Activated CD4-positive, alpha-beta T cell treated with anti-CD3 and anti-CD28 coated beads, Interleukin-2, Interleukin-4, amounts not matched to agents 100 ng/mL and 50 ng/mL, durations not matched to agents 16 hours and 8 hours (primary cell): ENCODE measurements around the gene REPS1.
"Not testable (repeated sequence)": the region's sequence is repeated elsewhere in the genome, so short reads cannot be mapped to it uniquely, and the experiment has no call there.

ENCODE experiments used
- DNase-seq: peaks from one replicate; pipeline ENCODE4 v3.0.0-alpha.2; 2020; ENCODE audit warnings: low spot score

The REPS1 gene

DNA sequence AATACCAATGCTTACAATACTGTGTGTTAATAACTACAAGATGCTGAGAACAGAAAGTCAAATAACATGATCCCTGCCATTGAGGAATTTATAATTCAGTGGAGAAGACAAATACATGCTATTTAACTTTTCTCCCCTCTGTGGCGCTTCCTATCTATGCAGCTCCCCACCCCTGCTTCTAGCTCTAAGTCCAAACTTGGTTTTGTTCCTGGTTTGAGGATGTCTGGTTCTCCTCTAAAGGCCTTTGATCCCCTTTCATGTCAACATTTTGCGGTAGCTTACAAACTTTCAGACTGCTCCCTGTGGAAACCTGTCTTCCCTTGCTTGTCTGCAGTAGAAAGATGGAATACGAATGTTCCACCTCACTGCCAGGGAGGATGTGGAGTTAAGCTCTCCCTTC is 18.4 kb upstream of the REPS1 start:
- no peak for DNase-seq

DNA sequence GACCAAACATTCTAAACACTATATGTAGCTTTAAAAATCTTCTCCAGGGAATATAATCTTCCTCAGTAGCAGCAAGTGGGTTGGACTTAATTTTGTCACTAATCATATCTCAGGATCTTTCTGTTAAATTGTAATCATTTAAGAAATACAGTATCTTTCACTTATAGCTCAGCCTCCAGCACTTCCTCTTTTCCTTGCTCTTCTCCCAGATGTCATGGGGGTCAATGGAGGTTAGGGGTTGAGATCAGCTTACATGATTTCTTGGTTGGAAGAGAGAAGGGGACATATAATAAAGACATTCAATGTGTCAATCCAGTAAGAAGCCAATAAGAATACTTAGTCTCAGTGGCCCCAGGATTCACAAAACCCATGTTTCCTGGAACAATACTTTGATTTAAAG is 15.7 kb upstream of the REPS1 start:
- no peak for DNase-seq

DNA sequence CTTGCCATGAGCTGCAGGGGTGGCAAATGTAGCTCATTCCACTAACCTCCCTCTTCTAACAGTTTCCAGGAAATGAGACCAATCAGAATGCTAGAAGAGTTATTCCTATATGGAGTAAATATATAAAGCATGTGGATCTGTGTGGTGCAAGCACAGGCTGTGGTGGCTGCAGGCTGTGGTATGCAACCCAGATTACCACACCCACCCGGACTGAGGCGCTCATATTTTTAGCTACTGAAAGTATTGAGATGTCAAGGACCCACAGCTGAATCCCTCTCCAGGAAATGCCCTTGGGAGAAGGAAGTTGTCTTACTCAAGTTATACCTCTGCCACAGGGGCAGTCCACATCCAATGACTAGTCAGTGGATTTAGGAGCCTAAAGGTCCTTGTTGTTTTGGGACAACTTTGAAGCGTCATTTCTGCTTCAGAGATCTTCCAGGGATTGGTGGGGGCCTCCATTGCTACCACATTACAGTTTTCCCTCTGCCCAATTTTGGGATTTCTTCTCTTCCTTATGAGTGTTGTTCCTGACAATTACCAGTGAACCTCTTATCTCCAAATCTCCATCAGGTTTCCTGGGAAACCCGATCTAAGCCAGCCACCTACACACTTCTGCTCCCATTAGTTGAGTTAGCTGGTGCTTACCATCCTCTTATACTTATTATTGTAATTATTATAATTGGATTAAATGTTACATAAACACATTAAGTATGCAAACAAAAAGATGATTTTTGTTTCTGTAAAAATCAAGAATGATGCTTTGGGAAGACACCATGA is 12.1 kb upstream of the REPS1 start:
- no peak for DNase-seq

DNA sequence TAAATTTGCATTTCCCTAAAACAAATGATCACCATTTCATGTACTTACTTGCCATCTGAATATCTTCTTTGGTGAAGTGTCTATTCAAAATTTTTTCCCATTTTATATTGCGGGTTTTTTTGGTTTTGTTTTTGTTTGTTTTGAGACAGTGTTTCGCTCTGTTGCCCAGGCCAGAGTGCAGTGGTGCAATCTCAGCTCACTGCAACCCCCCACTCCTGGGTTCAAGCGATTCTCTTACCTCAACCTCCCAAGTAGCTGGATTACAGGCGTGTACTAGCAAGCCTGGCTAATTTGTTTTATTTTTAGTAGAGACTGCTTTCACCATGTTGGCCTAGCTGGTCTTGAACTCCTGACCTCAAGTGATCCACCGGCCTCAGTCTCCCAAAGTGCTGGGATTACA is 9.1 kb upstream of the REPS1 start:
- no peak for DNase-seq

DNA sequence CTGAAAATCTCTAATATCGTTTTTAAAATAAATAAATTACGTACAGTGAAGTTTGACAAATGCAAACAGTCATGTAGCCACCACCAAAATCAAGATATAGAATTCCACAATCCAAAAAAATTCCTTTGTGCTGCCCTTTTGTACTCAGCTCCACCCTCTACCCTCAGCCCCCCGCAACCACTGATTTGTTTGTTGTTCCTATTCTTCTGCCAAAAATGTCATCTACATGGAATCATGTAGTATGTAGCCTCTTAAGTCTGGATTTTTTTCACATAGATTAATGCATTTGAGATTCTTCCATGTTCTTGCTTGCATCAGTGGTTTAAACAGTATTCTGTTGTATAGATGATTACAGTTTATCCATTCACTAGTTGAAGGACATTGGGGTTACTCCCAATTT is 8.5 kb upstream of the REPS1 start:
- no peak for DNase-seq

DNA sequence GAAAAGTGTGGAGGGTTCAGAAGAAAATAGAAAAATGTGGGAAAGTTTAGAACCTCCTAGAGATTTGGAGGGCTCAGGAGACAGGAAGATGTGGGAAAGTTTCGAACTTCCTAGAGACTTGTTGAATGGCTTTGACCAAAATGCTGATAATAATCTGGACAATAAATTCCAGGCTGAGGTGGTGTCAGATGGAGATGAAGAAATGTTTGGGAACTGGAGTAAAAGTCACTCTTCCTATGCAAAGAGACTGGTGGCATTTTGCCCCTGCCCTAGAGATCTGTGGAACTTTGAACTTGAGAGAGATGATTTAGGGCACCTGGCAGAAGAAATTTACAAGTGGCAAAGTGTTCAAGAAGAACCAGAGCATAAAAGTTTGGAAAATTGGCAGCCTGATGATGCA is 5.4 kb upstream of the REPS1 start:
- DNase-seq = not testable (repeated sequence)

DNA sequence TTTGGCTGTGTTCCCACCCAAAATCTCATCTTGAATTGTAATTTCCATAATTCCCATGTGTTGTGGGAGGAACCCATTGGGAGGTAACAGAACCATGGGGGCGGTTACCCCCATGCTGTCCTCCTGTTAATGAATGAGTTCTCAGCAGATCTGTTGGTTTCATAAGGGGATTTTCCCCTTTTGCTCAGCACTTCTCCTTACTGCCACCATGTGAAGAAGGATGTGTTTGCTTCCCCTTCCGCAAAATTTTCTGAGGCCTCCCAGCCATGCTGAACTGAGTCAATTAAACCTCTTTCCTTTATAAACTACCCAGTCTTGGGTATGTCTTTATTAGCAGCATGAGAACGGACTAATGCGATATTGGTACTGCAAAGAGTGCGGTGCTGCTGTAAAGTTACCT is 4.9 kb upstream of the REPS1 start:
- not testable (repeated sequence) for DNase-seq

DNA sequence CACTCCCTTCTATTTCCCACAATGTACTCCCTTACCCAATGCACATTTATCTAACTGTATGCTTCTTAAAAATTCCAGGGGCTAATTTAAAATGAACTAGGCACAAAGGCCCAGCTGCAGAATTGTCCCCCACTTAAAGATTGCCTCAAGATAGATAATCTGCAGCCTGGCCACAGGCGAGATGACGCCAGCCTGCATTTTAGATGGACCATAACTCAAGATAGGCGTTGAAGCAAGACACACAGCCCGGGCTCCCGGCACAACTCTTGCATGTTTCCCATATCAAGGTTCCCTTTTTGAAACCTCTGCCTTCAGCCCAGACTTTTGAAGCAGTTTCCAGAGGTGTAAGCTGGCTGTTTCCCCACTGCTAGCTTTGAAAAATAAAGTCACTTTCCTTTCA is 3.2 kb upstream of the REPS1 start:
- no peak for DNase-seq

DNA sequence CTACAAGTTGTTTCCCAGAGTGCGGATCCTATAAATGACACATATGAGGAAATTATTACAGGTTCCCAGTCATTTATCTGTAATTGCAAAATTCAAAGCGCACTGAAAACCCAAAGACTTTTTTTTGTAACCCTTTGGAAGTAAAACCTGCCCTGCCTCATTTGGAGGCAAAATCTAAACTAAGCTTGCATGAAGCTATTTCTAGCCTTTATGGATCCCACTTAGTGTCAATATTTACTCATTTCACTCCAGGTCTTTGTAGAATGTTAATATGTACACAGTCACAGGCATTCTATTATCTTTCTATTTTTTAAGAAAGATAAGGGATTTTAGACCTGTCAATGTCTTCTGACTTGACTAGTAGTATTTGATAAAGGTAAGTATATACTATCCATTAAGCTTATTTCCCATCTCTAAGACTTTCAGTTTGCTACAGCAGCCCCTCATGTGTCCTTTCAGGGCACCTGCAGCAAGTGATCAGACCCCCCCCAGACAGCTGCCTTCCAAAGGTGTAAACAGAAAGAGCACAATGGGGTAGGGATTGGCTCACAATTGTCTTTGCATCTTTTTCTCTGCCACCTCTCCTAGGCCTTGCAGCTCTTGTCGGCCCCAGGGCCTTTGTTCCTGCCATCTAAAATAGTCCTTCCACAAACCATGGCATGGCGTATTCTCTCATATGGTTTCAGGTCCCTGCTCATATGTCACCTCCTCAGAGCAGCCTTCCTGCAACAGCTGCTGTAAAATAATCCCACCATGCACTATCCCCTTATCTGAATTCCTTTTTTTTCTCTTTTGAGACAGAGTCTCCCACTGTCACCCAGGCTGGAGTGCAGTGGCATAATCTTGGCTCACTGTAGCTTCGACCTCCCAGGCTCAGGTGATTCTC is 1.3 kb upstream of the REPS1 start:
- DNase-seq = no peak

DNA sequence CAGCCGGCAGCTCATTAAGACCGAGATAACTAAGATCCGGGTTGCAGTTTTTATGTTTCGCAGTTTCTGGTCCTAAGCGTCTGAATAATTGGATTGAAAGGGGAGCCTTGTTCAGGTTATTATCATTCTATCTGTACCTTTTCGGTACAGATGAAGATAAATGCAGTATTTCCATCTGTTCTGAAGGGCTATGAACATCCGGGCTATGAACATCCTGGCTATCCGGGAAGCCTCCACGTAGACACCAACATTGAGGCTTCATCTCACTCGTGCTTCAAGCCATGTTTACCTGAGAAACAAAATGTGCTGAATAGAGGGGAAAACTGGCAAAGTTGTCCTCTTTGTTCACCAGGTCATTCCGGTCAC is 399 bp upstream of the REPS1 start:
- DNase-seq = no peak

DNA sequence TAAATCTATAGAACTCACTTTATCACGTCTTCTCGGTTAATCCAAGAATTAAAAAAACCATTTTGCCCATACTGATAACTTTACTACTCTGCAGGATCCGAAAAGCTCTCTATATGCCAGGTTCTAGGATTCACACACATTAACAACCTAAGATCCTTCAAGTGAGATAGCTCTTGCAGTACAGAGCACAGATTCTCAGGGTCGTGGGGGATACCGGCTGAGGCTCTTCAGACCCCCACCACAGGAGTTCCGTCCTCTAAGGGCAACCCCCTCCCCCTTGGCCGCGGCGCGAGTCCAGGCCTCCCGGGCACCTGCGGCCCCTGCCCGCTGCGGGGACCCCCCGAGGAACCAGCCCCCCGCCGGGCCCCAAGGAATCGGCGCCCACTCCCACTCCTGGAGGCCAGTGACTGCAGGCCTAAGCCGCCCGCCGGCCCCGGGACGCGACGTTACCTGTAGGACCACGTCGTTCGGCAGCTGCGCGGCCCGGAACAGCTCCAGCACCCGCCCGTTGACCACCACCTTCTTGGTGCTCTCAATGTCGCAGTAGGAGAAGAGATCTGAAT is 892 bp downstream of the REPS1 start:
- DNase-seq = no peak

DNA sequence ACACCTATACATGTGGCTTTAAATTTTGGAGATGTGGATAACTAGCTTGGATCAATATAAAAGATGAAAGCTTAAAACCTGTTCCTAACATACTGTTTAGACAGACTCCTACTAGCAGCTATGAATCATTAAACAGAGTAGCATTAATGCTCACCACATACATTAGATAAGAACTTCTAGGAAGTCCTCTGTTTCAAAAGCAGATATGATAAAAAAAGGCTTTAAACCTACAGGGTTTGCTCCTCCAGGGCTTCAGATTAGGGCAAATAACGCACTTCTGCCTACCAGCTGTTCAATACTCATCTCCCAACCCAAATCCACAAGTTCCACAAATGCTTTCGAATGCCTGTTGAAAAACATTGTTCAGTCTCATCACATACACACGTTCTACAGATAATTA is 1.5 kb downstream of the REPS1 start:
- DNase-seq = peak; percentile 23

DNA sequence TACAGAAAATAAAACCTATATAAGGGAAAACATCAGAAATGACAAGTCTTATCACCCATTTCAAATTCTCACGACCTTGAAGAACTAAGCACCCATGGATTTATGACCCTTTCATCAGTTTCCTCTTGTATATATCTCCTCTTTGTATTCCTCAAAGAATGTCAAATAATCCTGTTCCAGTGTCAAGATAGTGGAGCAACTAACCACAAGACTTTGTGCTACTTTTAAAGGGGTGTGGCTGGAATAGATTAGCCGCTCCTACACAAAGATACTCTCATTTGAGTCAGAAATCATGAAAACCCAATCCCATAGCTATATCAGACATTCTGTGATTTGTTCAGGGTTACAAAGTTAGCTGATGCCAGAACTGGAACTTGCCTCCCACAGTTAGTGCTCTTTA is 6.6 kb downstream of the REPS1 start:
- DNase-seq = no peak

DNA sequence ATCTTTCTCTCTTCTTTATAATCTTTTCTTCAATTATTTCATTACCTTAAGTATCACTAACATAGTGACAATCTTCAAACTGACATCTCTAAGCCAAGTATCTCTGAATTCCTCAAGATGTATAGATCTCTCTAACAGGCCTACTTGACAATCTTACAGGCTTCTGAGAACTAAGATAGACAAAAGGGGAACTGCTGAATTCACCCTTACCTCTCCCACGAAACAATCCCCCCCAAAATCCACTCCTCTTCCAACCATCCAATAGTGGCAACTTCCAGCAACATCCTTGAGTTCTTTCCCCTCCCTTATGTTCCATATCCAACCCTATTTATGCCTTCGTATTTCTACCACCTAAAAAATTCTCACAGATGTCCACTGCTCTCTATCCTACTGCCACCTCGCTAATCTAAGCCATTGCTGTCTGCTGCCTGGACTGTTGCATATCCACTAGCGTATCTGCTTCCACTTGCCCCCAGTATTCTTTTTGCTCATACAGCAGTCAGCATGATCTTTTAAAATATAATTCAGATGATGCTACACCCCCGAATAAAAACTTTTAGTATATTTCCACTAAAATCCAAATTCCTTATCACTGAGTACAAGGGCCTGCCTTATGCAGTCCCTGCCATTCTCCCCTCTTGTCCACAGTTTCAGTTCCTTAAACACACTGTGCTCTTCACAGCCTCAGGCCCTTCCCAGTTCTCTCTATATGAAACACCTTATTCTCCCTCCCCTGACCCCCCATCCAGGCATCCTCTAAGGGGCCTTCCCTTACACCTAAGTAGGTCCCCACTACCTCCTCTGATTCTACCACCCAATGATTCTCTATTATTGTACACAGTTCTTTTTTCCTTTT is 8.0 kb downstream of the REPS1 start:
- DNase-seq = no peak

DNA sequence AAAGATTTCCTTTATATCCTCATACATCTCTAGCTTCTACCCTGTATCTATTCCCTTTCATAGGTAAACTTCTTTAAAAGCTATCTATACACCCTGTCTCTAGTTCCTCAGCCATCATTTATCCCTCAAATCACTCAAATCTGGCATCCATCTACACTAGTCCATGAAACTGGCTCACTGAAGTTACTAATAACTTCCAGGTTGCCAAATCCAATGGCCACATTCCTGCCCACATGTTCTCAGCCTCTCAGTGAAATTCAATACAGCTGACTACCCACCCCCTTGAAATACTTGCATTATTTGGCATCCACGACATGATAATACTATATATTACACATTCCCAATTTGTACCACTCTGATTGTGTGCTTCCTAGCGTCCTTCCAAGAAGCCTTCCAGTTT is 8.7 kb downstream of the REPS1 start:
- DNase-seq = no peak

DNA sequence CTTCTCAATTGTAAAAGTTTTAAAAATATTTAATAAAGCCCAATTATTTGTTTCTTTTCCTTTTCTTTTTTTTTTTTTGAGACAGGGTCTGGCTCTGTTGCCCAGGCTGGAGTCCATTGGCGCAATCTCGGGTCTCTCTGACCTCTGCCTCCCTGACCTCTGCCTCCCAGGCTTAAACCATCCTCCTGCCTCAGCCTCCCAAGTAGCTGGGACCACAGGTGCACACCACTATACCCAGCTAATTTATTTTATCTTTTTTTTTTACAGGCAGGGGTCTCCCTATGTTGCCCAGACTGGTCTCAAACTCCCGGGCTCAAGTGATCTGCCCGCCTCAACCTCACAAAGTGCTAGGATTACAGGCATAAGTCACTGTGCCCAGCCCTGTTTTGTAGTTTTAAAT is 9.8 kb downstream of the REPS1 start:
- DNase-seq = no peak

DNA sequence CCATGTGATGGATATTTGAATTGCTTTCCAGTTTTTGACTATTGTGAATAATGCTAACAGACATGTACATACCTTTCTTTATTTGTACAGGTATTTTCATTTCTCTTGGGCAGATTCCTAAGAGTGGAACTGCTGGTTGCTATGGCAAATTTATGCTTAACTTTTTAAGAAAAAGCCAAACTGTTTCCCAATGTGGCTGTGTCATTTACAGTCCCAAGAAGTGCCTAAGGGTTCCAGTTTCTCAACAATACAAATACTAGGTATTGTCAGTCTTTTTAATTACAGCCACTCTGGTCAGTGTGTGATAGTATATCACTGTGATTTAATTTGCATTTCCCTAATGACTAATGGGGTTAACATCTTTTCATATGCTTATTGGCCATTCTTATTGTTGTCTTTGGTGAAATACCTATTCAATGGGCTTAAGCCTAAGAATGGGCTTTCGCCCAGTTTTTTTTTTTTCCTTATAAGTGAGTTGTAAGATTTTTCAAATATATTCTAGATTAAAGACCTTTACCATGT is 10.3 kb downstream of the REPS1 start:
- DNase-seq = no peak

DNA sequence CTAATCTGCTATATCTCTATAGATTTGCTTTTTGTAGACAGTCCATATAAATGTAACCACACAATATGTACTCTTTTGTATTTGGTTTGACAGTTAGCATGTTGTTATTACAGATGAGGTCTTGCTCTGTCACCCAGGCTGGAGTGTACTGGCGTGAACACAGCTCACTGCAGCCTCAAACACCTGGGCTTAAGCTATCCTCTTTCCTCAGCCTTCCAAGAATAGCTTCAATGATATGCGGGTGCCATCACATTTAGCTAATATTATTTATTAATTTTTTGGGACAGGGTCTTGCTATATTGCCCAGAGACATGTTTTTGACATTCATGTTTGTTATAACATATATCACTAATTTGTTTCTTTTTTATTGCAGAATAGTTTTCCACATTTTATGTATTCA is 10.8 kb downstream of the REPS1 start:
- no peak for DNase-seq

DNA sequence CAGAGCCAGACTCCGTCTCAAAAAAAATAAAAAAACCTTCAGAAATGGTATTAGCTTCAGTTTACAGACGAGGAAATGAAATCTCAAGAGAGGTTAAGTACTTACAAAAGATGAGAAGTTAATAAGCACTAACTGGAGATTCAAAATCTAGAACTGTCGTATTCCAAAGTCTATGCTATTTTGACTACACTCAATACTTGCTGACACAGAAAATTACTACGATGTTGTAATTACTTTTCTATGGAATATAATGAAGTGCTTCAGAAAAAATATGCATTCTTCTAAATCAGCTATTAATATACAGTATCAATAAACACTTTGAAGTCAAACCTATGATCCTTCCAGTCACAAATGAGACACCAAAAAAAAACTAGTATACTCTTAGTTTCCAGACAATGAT is 12.2 kb downstream of the REPS1 start:
- DNase-seq = no peak

DNA sequence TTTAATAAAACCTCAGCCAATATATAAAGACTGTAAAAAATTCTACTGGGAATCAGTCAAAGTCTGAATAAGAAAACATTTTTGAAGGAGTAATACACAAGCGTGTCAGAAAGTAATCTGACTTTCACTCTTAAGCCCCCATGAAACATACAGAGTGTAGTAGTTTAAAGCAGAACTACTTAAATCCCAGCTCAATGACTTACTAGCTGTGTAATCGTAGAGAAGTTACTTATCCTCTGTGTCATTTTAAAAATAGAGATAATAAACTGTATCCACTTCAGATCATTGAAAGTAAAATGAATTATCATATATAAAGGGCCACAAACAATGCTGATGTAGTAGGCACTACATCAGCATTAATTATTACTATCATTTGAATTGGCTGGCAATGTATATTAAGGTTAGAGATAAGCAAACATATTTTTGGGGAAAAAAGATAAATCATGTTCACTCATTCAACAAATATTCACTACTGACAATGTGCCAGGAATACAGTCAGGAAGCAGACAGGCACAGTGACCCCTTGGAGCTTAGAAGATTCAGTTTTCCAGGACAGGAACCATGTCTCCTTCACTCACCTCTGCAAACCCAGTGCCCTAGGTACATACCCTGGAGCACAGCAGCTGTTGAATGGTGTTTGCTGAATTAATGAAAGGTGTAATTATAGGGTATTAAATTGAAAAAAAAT is 14.4 kb downstream of the REPS1 start:
- no peak for DNase-seq

DNA sequence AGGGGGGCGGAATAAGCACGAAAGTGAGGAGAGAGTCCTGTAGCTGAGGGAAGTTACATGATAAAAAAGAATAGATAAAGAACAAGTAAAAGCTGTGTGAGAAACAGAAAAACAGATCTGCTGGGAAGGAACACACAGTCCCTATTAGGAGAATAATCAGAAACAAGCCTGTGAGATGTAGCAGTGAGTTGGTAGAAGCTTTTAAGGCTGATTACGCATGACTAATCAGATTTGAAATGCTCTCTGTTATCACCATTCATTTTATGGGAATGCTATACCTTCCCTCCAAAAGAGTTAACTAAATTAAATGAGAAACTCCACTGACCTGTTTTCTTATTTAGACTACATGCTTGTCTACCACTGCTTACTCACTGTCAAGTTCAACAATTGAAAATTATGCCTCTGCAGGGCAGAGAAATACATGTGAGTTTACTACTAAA is 15.8 kb downstream of the REPS1 start:
- DNase-seq = no peak
